T47D (cell line): Measurements from ENCODE around the gene GOLGA6B.
"Not testable (repeated sequence)": the region's sequence is repeated elsewhere in the genome, so short reads cannot be mapped to it uniquely, and the experiment has no call there.

Source experiments
- DNase-seq, 2 experiments: peaks; one replicate each; pipeline versions ENCODE4 v3.0.0 to v3.0.0-alpha.2; 2011 to 2012; ENCODE audit warnings: low read depth in 1 of 2, low spot score in 1 of 2
- JUND ChIP-seq: IDR thresholded peaks from 2 replicates; pipeline ENCODE4 v1.6.1; 2012; ENCODE audit warnings: low read depth
- in situ Hi-C: cut with HindIII; loops from 2 replicates; pipeline ENCODE4 v1.10.0; 2016; ENCODE audit warnings: low sequenced_read_pairs, low pct_unique_long_range_greater_than_20kb

The GOLGA6B gene

DNA sequence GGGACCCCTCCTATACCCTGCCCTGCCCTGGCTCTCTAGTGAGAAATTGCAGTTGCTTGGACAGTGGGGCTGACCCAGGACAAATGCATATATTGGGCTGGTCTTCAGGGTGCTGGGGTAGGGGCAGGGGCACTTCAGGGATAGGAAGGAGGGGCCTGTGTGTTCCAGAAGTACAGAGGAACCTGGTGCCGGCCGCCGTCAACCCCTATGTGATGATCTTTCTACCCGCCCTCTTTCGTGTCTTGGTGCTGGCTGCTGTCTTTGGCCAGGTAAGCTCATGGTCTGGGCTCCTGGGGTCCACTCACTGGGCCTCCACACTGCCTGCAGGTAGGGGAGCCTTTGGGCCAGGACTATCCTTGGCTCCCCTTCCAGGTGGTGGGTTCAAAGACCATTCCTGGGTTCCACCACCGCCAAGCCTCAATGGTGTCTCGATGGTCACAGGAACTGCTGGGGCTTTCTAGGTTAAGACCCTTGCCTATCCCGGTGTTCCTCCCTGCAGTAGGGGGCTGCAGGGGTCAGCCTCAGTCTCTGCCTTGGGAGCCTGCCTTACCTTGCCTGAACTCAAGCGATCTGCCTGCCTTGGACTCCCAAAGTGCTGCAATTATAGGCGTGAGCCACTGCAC lies 5.8 kb upstream of the GOLGA6B start:
- in situ Hi-C loops, DNase-seq: not testable (repeated sequence)

DNA sequence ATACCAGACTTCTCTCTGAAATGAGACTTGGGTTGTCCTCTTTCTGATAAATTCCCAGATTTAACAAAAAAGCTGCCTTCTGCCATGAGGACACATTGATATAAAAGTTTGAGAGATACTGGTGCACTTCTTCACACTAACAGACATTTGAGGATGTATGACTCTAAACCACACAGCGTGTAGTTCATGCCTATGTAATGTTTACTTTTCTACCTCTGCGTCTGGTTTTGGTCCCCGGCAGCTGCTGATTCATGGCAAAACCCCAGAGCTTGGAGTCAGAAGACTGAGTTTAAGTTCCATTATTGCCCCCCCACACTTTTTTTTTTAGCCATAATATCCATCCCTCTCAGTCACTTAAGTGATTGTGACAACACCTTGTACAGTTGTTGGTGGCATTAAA lies 1.5 kb downstream of the GOLGA6B start:
- in situ Hi-C loops, DNase-seq: not testable (repeated sequence)

GRCh38 chr15:72661081-72661480 lies 6.6 kb downstream of the GOLGA6B start:
- DNase-seq, in situ Hi-C loops: not testable (repeated sequence)

- DNase-seq, in situ Hi-C loops: not testable (repeated sequence)
These were observed 9.4 kb downstream of the GOLGA6B start for GRCh38 chr15:72663931-72664330.

DNA sequence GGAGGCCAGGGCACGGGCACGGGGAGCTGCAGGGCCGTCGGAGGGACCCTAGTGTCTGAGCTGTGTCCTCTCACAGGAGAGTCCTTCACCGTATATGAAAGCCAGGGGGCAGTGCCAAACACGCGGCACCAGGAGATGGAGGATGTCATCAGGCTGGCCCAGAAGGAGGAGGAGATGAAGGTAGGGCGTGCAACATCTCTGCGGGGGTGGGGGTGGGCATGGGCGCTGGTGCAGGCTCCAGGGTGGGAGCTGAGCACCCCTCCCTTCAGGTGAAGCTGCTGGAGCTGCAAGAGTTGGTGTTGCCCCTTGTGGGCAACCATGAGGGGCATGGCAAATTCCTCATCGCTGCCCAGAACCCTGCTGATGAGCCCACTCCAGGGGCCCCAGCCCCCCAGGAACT lies 11.2 kb downstream of the GOLGA6B start:
- DNase-seq, in situ Hi-C loops: not testable (repeated sequence)

- in situ Hi-C loops, DNase-seq: not testable (repeated sequence)
These were observed 15.3 kb downstream of the GOLGA6B start for GRCh38 chr15:72669803-72670202.

DNA sequence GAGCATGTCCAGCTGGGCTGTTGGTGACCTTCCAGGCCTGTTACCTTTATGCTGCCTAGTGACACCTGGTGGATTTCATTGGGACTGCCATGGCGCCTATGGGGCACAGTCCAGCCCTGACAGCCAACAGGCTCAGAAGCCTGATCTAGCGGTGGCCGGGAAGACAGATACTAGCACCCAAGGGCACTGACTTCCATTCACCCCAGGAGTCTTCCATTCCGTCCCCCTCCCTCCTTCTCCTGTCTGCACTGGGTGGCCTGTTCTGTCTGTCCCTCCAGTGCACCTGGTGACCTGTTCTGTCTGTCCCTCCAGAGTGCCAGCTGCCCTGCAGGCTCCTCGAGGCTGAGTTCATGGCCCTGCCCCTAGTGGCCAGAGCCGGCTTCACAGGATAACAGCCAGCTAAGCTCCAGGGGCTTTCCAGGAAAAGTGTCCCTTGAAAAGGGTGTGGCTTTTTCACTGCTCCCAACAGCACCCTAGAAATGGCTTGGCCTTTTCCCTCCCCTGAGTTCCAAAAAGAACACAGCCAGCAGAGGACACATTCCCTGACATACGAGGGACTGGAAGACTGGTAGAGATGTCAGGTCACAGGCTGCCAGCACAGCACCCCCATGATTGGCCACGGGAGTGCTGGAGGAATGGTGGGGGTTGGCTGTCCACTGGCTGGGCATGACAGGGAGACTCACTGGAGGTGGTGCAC lies 16.3 kb downstream of the GOLGA6B start:
- in situ Hi-C loops: not testable (repeated sequence)
- DNase-seq: peak; percentile 38 to 82

DNA sequence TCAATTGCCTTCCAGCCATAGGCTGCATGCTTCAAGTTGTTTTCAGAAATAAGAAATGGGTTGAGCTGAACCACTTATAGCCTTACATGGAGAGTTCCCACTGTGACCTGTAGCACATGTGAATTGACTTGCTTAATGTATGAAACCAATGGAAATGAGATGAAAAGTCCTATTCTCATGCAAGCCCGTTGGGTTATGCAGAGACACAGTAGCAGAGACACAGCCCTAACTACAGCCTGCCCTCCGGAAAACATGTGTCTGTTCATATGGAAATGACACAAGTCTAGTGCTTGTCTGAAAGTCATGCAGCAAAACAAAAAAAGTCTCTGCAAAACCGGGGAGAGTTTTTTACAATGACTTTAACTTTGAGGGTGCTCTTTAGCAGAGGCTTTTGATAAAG lies 17.0 kb downstream of the GOLGA6B start:
- TF ChIP-seq JUND: no peak
- no peak for DNase-seq
- in situ Hi-C loops: no loop called here

DNA sequence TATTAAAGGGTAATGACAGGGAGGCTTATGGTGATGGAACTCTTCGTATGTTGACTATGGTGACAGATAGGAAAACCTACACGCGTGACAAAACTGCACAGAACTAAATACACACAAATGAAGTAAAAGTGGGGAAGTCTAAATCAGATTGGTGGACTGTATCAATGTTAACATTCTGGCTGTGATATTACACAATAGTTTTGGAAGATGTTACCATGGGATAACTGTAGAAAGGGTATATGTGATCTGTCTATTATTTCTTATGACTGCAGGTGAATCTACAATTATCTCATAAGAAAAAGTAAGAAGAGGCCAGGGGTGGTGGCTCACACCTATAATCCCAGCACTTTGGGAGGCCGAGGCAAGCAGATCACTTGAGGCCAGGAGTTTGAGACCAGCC lies 22.3 kb downstream of the GOLGA6B start:
- no peak for TF ChIP-seq JUND
- DNase-seq: no peak
- in situ Hi-C loops: no loop called here

DNA sequence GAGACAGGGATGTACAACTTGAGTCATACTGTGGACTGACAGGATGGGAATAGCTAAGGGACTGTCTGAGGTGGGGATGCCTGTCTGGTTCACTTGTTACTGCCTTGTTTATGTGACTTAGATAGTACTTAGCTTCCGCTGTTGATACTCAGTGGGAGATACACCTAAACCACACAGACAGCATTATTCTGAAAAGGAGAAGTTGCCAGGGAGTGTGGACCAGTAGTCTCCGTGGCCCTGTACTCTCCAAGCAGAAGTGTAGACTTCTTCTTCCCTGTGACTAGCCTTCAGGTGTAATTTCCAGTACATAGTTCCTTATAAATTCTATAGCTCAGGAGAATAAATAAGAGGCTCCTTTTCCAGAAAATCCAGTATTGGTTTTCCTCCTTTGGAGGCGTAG lies 26.4 kb downstream of the GOLGA6B start:
- no peak for DNase-seq
- TF ChIP-seq JUND: no peak
- in situ Hi-C loops: no loop called here

DNA sequence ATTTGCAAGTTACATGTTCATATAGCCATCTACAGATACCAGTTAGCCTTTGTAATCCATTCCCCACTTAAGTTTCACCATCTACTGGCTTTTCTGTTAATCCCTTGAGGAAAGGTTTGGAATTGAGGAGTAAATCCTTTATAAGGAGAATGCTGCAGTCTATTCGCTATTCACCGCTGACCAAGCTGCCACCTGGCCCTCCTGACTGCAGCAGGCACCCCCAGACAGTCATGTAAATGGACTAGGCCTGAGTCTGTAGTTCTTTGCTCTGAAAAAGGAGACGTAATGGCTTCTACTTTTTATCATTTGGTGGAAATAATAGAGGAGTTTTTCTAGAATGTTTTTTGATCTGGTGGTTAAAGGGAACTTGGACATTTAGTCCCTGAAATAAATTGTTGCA lies 28.3 kb downstream of the GOLGA6B start:
- in situ Hi-C loops: no loop called here
- no peak for DNase-seq
- no peak for TF ChIP-seq JUND

- no peak for DNase-seq
- in situ Hi-C loops: no loop called here
These were observed 30.9 kb downstream of the GOLGA6B start for GRCh38 chr15:72685301-72685924.

DNA sequence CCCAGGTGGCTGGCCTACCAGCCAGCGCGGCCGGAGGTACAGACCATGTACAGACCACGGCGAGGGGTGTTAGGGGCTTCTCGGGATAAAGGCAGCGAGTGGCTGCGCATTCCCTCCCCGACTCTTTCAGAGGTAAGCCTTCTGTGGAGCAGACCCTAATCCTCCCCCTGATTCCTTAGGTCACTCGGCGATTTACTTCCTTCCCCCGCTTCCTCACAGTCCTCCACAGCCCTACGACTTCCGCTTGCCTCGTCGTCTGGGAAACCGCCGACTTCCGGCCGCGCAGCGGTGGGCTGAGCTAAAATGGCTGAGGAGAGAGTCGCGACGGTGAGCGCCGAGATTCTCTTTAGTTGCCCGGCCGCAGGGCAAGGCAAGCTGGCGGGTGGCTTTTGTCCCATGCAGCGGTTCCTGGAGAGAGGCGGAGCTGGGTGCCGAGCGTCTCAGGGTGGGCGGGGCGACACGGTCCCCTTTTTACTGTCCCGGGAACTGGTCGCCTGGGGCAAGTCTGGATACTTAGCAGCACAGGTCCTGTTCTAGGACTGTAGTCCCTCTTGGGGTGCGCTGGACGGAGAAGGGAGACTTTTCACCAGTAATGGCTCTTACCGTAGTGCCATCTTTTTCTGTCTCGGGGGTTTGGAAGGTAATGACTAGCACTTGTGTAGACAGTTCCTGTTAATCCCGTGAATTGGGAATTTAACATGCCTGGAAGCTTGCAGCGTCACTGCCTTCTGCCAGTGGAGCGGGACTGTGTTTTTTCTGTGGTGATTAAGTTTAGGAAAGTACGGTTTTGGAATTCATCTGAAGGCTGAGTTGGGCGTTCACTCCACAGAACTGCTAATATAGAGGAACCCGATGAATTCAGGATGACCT lies 31.7 kb downstream of the GOLGA6B start, which contains the start of the genes BBS4 and HIGD2B:
Gene BBS4, plus strand, starts transcription at position 283 of the 870 bp plus-strand sequence. Its CDS starts 21 bp downstream, at position 304.
Gene HIGD2B, minus strand, starts transcription at position 258 of the 870 bp plus-strand sequence. CDS start 9,808 bp downstream, outside the sequence.
- no peak for TF ChIP-seq JUND
- in situ Hi-C loops: no loop called here

More at GRCh38 chr15:72685301-72685924, 30.9 kb downstream of the GOLGA6B start:
- TF ChIP-seq JUND: no peak

More for the DNA sequence above, 31.7 kb downstream of the GOLGA6B start, which contains the start of the genes BBS4 and HIGD2B:
- peak; percentile 55 to 97 for DNase-seq
